A673 (cell line): Measurements from ENCODE around the gene NACAD.

Experiments used
- EZH2 ChIP-seq: fragments of 200-600 bp; sonication (generic); IDR thresholded peaks from 2 replicates; pipeline ENCODE4 v1.6.1; 2017; ENCODE audit warnings: borderline replicate concordance, low read depth, mild to moderate bottlenecking, mixed read lengths, antibody characterized with exemption, low read length; ENCODE audit not compliant: poor library complexity, severe bottlenecking
- TF ChIP-seq, protein P1 (sequence below): fragments of 300-800, 200-600 bp; sonication (generic); conservative IDR thresholded peaks from 2 replicates; pipeline ENCODE4 v1.5.1; 2017; ENCODE audit warnings: low read depth, mild to moderate bottlenecking, antibody characterized with exemption, low read length, moderate library complexity, mixed read lengths

DNA sequence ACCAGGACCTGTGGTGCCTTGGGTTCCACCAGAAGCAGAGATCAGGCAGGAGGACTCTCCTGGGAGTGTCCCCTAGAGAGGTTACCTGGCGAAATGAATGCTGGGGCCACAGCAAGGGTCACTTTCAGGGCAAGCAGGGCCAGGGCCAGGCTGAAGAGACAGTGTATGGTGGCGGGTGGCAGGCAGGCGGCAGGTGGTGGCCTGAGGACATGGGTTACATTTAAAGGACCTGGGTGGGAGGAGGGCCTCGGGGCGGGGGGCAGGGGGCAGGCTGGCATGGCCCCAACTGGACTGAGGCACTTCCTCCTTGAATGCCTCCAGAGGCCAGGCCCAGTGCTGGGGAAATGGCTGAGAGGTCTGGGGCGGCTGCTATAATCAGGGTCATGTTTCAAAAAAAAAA is 37.4 kb upstream of the NACAD start:
- no peak for TF ChIP-seq EZH2
- TF ChIP-seq, protein P1, sequence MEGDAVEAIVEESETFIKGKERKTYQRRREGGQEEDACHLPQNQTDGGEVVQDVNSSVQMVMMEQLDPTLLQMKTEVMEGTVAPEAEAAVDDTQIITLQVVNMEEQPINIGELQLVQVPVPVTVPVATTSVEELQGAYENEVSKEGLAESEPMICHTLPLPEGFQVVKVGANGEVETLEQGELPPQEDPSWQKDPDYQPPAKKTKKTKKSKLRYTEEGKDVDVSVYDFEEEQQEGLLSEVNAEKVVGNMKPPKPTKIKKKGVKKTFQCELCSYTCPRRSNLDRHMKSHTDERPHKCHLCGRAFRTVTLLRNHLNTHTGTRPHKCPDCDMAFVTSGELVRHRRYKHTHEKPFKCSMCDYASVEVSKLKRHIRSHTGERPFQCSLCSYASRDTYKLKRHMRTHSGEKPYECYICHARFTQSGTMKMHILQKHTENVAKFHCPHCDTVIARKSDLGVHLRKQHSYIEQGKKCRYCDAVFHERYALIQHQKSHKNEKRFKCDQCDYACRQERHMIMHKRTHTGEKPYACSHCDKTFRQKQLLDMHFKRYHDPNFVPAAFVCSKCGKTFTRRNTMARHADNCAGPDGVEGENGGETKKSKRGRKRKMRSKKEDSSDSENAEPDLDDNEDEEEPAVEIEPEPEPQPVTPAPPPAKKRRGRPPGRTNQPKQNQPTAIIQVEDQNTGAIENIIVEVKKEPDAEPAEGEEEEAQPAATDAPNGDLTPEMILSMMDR: no peak
